Testis (tissue), 3 donors: ENCODE data around the gene CALY. TPM values are rescaled to one million over a fixed set of nuclear protein-coding genes. Genes with fewer than 3 reads are reported as not detected.

Source experiments
- DNase-seq: peaks from one replicate; pipeline ENCODE4 v3.0.0-alpha.2; 2019
- H3K27ac ChIP-seq, 2 donors: fragments of 200-600 bp; sonication (generic); one replicate each; pipeline ENCODE4 v1.5.1; 2019
- H3K27me3 ChIP-seq: fragments of 200-600 bp; sonication (generic); one replicate; pipeline ENCODE4 v1.5.1; 2019
- H3K36me3 ChIP-seq: fragments of 200-600 bp; sonication (generic); one replicate; pipeline ENCODE4 v1.5.1; 2017; ENCODE audit warnings: low read depth; ENCODE audit errors: missing control alignments
- H3K4me1 ChIP-seq: fragments of 200-600 bp; sonication (generic); one replicate; pipeline ENCODE4 v1.5.1; 2019
- H3K4me3 ChIP-seq, 2 donors: fragments of 200-600 bp; sonication (generic); one replicate each; pipeline ENCODE4 v1.5.1; 2017 to 2019
- H3K9me3 ChIP-seq: fragments of 200-600 bp; sonication (generic); one replicate; pipeline ENCODE4 v1.5.1; 2017
- CTCF ChIP-seq, 3 experiments: fragments of 450-650 bp in 2 of 3; fragments of 200-600 bp in 1 of 3; sonication (generic) in 1 of 3; IDR thresholded peaks; one replicate each; pipeline ENCODE4 v1.5.1; 2016 to 2019; ENCODE audit warnings: antibody characterized with exemption in 3 of 3, mild to moderate bottlenecking in 2 of 3, moderate library complexity in 1 of 3
- POLR2A ChIP-seq: fragments of 450-650 bp; IDR thresholded peaks from one replicate; pipeline ENCODE4 v1.6.1; 2017; ENCODE audit warnings: antibody characterized with exemption, mild to moderate bottlenecking, moderate library complexity
- WGBS, 2 donors: methylation state at CpG; one replicate each; pipeline ENCODE4 v1.1.5; 2018; 5-methylcytosine and 5-hydroxymethylcytosine counted together
- intact Hi-C: fragments of 100-400 bp; cut with DNase I; formaldehyde crosslinking; loops from one replicate; pipeline ENCODE4 v1.15.1; 2023; ENCODE audit warnings: low total_unique reads
- polyA plus RNA-seq: library from polyadenylated mRNA; stranded (reverse); fragments of 350-450 nt; fragmentation: Illumina TruSeq; extraction: RNeasy Lipid Tissue Mini Kit (QIAGEN cat#74804); gene quantifications from one replicate; pipeline ENCODE4 v1.2.3, GENCODE V29; 2014; ENCODE audit warnings: low read depth, low replicate concordance; ENCODE audit not compliant: insufficient read depth
- total RNA-seq, 2 donors: library from RNA; depleted of rRNA; stranded (reverse); fragments of >200 nt; gene quantifications; one replicate each; pipeline ENCODE4 v1.2.3, GENCODE V29; 2016

Gene CALY
- total and polyA plus RNA-seq, 3 donors from 2014 or later = 4.9 to 35.5 (median 19.2) TPM

- 80 to 81% methylated on average over 17 of the region's 17 CpGs for WGBS, 2 donors
- no peaks in the 10 kb centered on the region for H3K36me3 ChIP-seq
Observed at GRCh38 chr10:133306941-133307379, 29.7 kb downstream of the CALY start.

DNA sequence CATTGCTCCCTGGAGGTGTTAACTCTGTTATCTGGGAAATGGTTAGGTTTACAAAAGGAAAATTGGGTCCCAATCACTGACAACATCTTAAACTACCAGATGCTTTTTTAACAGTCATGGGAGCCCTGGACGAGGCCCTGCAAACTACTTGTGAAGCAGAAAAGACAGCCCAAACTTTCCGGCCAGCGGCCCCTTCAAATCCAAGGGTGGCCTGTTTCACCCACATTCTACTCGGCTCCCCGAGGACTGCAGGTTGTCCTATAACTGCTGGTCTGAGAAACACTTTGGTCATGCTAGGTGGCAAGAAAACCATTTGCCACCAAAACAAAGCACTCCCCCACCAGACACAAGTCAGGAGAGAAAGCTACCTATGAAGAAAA is 30.6 kb downstream of the CALY start:
- intact Hi-C loops = no loop called here
- Histone ChIP-seq H3K27me3 (no peaks in the 10 kb centered on the region), H3K9me3 (no peaks in the 10 kb centered on the region), H3K36me3 (no peaks in the 10 kb centered on the region), H3K4me1 (peaks cover 21% of the 10 kb centered on the region), H3K4me3 (no peak overlapping the region), H3K27ac (no peak overlapping the region)
- TF ChIP-seq POLR2A = no peak
- no peak for TF ChIP-seq CTCF (IDR thresholded peaks at IDR 0.05)
- DNase-seq = no peak
- WGBS, 2 donors = 92 to 94% methylated on average over 5 of the region's 5 CpGs

More at GRCh38 chr10:133306941-133307379, 29.7 kb downstream of the CALY start:
- DNase-seq = no peak
- Histone ChIP-seq H3K27ac (no peak overlapping the region), H3K27me3 (no peaks in the 10 kb centered on the region), H3K4me3 (no peak overlapping the region), H3K4me1 (peaks cover 21% of the 10 kb centered on the region), H3K9me3 (no peaks in the 10 kb centered on the region)
- no peak for TF ChIP-seq POLR2A
- no peak for TF ChIP-seq CTCF (IDR thresholded peaks at IDR 0.05)
- intact Hi-C loops = no loop called here

DNA sequence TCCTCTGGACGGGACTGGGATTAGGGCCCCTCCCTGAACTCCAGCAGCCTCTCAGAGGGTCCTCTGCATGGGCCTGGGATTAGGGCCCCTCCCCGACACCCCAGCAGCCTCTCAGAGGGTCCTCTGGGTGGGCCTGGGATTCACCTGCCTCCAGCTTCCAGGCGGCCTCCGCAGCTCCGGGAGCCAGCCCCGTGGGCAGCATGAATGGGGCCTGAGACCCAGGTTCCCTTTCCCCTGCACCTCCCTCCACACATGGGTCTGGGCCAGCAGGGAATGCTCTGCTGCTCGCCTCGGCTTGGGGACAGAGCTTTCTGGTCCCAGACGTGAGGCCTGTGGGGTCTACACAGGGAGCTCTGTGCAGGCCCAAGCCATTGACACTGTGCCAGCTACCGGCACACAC is 33.5 kb downstream of the CALY start:
- Histone ChIP-seq H3K9me3 (no peaks in the 10 kb centered on the region), H3K4me3 (no peak overlapping the region), H3K4me1 (peaks cover 21% of the 10 kb centered on the region), H3K27ac (no peak overlapping the region), H3K36me3 (no peaks in the 10 kb centered on the region), H3K27me3 (no peaks in the 10 kb centered on the region)
- 61 to 72% methylated on average over 5 to 10 of the region's 10 CpGs for WGBS, 2 donors
- TF ChIP-seq CTCF (IDR thresholded peaks at IDR 0.05) = no peak
- TF ChIP-seq POLR2A = no peak
- intact Hi-C loops = no loop called here
- DNase-seq = no peak

- H3K36me3 ChIP-seq = no peaks in the 10 kb centered on the region
Observed at GRCh38 chr10:133302230-133302629, 34.5 kb downstream of the CALY start.

More at GRCh38 chr10:133302230-133302629, 34.5 kb downstream of the CALY start:
- TF ChIP-seq POLR2A = no peak
- no peak for TF ChIP-seq CTCF (IDR thresholded peaks at IDR 0.05)
- no peaks in the 10 kb centered on the region for H3K9me3 ChIP-seq
- peaks cover 12% of the 10 kb centered on the region for H3K4me1 ChIP-seq
- no peak overlapping the region for H3K27ac ChIP-seq
- DNase-seq = no peak
- 93 to 94% methylated on average over 11 to 13 of the region's 14 CpGs for WGBS, 2 donors
- H3K4me3 ChIP-seq = no peak overlapping the region
- no peaks in the 10 kb centered on the region for H3K27me3 ChIP-seq
- intact Hi-C loops = no loop called here
